Naive B cell (primary cell): ENCODE data around the gene DCAF6. TPM values are rescaled to one million over a fixed set of nuclear protein-coding genes. Genes with fewer than 3 reads are reported as not detected.

Source experiments
- ATAC-seq, 2 donors: fragments of 150-1000 bp; cut with Tn5 transposase; 2 replicates each; pipeline ENCODE4 v1.10.0; 2021; ENCODE audit warnings: low read depth in 2 of 2, mild to moderate bottlenecking in 2 of 2, moderate library complexity in 2 of 2
- DNase-seq: peaks from one replicate; pipeline ENCODE4 v3.0.0; 2022
- H3K27ac Mint-ChIP-seq, 6 donors: one replicate each; pipeline ENCODE4 v1.8.0; 2020 to 2022; ENCODE audit warnings: mild to moderate bottlenecking in 6 of 6, mixed read lengths in 6 of 6, moderate library complexity in 5 of 6, inconsistent platforms in 2 of 6
- H3K27me3 Mint-ChIP-seq, 3 donors: one replicate each; pipeline ENCODE4 v1.8.0; 2021 to 2022; ENCODE audit warnings: mixed read lengths in 3 of 3, mild to moderate bottlenecking in 1 of 3
- H3K36me3 Mint-ChIP-seq, 2 donors: one replicate each; pipeline ENCODE4 v1.8.0; 2020 to 2022; ENCODE audit warnings: mixed read lengths in 2 of 2, inconsistent platforms in 1 of 2, mild to moderate bottlenecking in 1 of 2
- H3K4me1 Mint-ChIP-seq, 3 donors: one replicate each; pipeline ENCODE4 v1.8.0; 2020 to 2022; ENCODE audit warnings: mixed read lengths in 3 of 3, inconsistent platforms in 1 of 3, mild to moderate bottlenecking in 1 of 3, moderate library complexity in 1 of 3
- H3K4me3 Mint-ChIP-seq, 8 donors: one replicate each; pipeline ENCODE4 v1.8.0; 2020 to 2022; ENCODE audit warnings: mild to moderate bottlenecking in 8 of 8, mixed read lengths in 8 of 8, moderate library complexity in 8 of 8, inconsistent platforms in 2 of 8
- H3K9me3 Mint-ChIP-seq, 7 donors: one replicate each; pipeline ENCODE4 v1.8.0; 2020 to 2022; ENCODE audit warnings: mixed read lengths in 7 of 7, mild to moderate bottlenecking in 5 of 7, inconsistent platforms in 2 of 7, moderate library complexity in 1 of 7
- polyA plus RNA-seq, 6 donors: library from polyadenylated mRNA; unstranded; fragments of 300-500 nt; fragmentation: Illumina TruSeq; gene quantifications; one replicate each; pipeline ENCODE4 v1.2.3, GENCODE V29; 2021; ENCODE audit warnings: low read depth in 6 of 6

Gene DCAF6
- polyA plus RNA-seq, 6 donors from 2014 or later = 9.9 to 19.5 (median 15.9) TPM

- H3K4me1 Mint-ChIP-seq = no peaks in the 10 kb centered on the region
- ATAC-seq = no peak
- H3K27me3 Mint-ChIP-seq = peaks cover 0 to 12% (median 7%) of the 10 kb centered on the region in 3 donors
- H3K27ac Mint-ChIP-seq = no peak overlapping the region
- DNase-seq = no peak
- H3K4me3 Mint-ChIP-seq = no peak overlapping the region
- no peaks in the 10 kb centered on the region for H3K36me3 Mint-ChIP-seq
- no peaks in the 10 kb centered on the region for H3K9me3 Mint-ChIP-seq
Measured at GRCh38 chr1:168100315-168101002, 164.0 kb downstream of the DCAF6 start.

- H3K4me3 Mint-ChIP-seq = no peak overlapping the region
- H3K36me3 Mint-ChIP-seq = no peaks in the 10 kb centered on the region
- no peak overlapping the region for H3K27ac Mint-ChIP-seq
- H3K4me1 Mint-ChIP-seq = no peaks in the 10 kb centered on the region
- ATAC-seq (no peak), DNase-seq (no peak)
- no peaks in the 10 kb centered on the region for H3K9me3 Mint-ChIP-seq
- H3K27me3 Mint-ChIP-seq = peaks cover 0 to 13% (median 12%) of the 10 kb centered on the region in 3 donors
Measured at GRCh38 chr1:168101336-168101735, 164.9 kb downstream of the DCAF6 start.

GRCh38 chr1:168102487-168102886 is 166.0 kb downstream of the DCAF6 start:
- no peaks in the 10 kb centered on the region for H3K4me1 Mint-ChIP-seq
- ATAC-seq = no peak
- no peak overlapping the region for H3K27ac Mint-ChIP-seq
- no peaks in the 10 kb centered on the region for H3K36me3 Mint-ChIP-seq
- peaks cover 0 to 19% (median 13%) of the 10 kb centered on the region in 3 donors for H3K27me3 Mint-ChIP-seq
- H3K9me3 Mint-ChIP-seq = no peaks in the 10 kb centered on the region
- DNase-seq = no peak
- H3K4me3 Mint-ChIP-seq = no peak overlapping the region

DNA sequence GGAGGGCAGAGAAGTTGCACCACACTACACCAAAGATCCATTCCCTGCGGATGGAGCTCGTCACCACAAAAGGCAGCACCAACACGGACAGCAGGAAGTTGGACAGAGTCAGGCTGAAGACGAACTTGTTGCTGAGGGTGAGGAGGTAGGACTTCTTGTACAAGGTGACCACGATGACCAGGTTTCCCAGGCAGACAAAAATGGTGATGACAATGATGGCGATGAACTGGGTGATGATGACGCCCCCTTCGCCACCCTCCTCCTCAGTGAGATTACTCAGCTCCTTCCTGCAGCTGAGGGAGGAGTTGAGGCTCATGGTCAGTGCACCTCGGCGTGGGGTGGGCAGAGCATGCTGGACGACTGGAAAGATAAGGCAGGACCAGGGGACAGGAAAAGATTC is 168.1 kb downstream of the DCAF6 start:
- no peaks in the 10 kb centered on the region for H3K9me3 Mint-ChIP-seq

DNA sequence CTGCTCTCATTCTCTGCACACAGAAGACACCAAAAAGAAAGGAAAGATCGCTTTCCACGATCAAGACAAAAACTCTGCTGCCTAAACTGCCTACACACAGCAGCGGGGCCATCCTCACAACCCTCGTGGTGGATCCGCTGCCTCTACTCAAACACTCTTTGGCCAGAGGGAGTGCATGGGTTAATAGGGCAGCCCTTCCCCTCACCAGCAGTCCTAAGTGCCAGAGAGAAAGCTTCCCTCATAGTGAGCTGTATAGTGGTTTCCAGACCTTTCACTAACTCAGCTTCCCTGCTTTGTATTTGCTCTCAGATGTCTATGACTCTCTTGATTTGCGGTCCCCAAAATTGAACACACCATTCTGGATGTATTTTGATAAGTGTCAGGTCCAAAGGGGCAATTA is 169.4 kb downstream of the DCAF6 start:
- peaks cover 0 to 19% (median 13%) of the 10 kb centered on the region in 3 donors for H3K27me3 Mint-ChIP-seq
- ATAC-seq = no peak
- DNase-seq = no peak
- no peaks in the 10 kb centered on the region for H3K9me3 Mint-ChIP-seq
- no peaks in the 10 kb centered on the region for H3K4me1 Mint-ChIP-seq
- H3K27ac Mint-ChIP-seq = no peak overlapping the region
- no peaks in the 10 kb centered on the region for H3K36me3 Mint-ChIP-seq
- no peak overlapping the region for H3K4me3 Mint-ChIP-seq

More for the DNA sequence above, 168.1 kb downstream of the DCAF6 start:
- ATAC-seq (no peak), DNase-seq (no peak)
- H3K27ac Mint-ChIP-seq = no peak overlapping the region
- no peaks in the 10 kb centered on the region for H3K36me3 Mint-ChIP-seq
- H3K4me3 Mint-ChIP-seq = no peak overlapping the region
- no peaks in the 10 kb centered on the region for H3K4me1 Mint-ChIP-seq
- peaks cover 0 to 19% (median 13%) of the 10 kb centered on the region in 3 donors for H3K27me3 Mint-ChIP-seq

GRCh38 chr1:168106274-168106673 is 169.8 kb downstream of the DCAF6 start:
- Mint-ChIP-seq H3K27me3 (peaks cover 0 to 19% (median 13%) of the 10 kb centered on the region in 3 donors), H3K9me3 (no peaks in the 10 kb centered on the region), H3K36me3 (no peaks in the 10 kb centered on the region), H3K4me1 (no peaks in the 10 kb centered on the region), H3K27ac (no peak overlapping the region), H3K4me3 (no peak overlapping the region)
- ATAC-seq = no peak
- no peak for DNase-seq

DNA sequence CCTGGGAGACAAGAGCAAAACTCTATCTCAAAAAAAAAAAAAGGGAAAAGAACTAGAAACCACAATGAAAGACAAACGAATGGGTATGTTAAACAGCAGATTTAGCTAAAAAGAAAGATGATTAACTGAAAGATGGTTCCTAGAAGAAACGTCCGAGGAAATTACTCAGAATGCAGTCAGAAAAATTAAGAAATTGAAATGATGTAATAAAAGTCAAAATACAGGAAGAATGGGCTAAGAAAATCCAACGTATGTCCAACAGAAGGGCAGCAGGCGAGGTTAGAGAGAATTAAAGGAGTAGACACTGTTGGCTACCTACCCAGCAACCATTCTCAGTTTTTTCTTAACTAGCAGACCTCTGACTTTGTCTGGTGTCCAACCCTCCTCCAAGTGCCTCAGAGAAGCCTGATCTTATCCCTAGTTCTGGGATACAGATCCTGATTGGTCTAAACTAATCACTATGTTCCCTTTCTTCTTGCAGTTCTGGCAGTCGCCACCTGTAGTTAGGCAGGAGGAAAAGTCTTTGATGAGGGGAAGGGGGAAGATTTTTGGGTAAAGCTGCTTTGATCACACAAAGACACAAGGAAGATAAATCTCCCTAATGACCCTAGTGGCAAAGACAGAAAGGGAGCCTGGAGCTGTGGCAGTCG is 174.5 kb downstream of the DCAF6 start:
- Mint-ChIP-seq H3K4me1 (no peaks in the 10 kb centered on the region), H3K27me3 (peaks cover 0 to 8% (median 0%) of the 10 kb centered on the region in 3 donors), H3K27ac (no peak overlapping the region), H3K36me3 (no peaks in the 10 kb centered on the region), H3K9me3 (peaks cover 0 to 1% (median 0%) of the 10 kb centered on the region in 7 donors), H3K4me3 (no peak overlapping the region)
- no peak for DNase-seq
- no peak for ATAC-seq

DNA sequence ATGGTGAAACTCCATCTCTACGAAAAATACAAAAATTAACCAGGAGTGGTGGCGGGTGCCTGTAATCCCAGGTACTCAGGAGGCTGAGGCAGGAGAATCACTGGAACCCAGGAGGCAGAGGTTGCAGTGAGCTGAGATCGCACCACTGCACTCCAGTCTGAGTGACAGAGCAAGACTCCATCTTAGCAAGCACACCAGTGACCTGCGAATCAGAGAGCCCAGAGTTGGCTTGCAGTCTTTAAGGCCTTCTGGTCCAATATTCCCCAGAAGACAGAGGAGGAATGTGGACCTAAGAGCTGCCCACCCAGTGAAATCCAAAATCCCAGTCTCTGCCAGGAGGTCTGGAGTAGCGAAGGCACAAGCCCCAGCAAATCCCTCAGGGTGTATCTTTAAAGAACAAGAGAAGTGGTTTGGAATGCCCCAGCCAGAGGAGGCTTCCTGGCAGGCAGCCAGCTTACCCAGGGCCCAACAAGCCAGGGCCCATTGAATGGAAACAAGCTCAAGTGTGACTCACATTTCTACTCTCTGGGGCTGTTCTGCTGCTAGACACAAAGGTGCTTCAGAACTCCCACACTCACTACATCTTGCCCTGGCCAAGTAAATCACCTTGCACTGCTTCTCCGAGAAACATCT is 176.3 kb downstream of the DCAF6 start:
- Mint-ChIP-seq H3K27me3 (no peaks in the 10 kb centered on the region), H3K27ac (no peak overlapping the region), H3K4me3 (no peak overlapping the region), H3K36me3 (no peaks in the 10 kb centered on the region), H3K4me1 (no peaks in the 10 kb centered on the region), H3K9me3 (peaks cover 0 to 1% (median 0%) of the 10 kb centered on the region in 7 donors)
- ATAC-seq (no peak), DNase-seq (no peak)

GRCh38 chr1:168114845-168115244 is 178.4 kb downstream of the DCAF6 start:
- H3K36me3 Mint-ChIP-seq = peaks cover 0 to 7% of the 10 kb centered on the region in 2 donors
- ATAC-seq = no peak
- no peaks in the 10 kb centered on the region for H3K4me1 Mint-ChIP-seq
- no peak for DNase-seq
- H3K27me3 Mint-ChIP-seq = peaks cover 0 to 6% (median 4%) of the 10 kb centered on the region in 3 donors
- H3K4me3 Mint-ChIP-seq = no peak overlapping the region
- H3K27ac Mint-ChIP-seq = no peak overlapping the region
- peaks cover 1 to 8% (median 7%) of the 10 kb centered on the region in 7 donors for H3K9me3 Mint-ChIP-seq

DNA sequence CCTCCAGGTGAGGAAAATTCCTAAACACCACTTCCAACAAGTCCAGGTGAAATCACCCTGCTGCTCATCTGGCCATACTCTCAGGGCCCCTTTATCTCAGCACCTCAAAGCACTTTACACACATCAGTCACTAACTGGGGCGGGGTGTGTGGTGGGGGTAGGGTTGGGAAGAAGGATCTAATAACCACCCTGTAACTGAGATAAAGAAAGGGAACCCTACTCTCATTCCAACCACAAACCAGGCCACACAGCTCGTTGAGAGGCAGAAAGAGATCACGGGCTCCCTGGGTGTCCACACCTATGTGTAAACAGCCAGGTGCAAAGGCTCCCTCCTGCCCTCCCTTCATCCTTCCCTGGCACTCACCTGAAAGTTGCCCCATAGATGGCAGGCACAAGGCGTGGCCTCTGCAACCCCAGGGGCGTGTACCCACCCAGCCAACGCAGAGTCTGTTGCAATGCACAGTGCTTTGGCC is 179.9 kb downstream of the DCAF6 start:
- peaks cover 0 to 9% (median 6%) of the 10 kb centered on the region in 3 donors for H3K27me3 Mint-ChIP-seq
- ATAC-seq (no peak), DNase-seq (no peak)
- H3K4me1 Mint-ChIP-seq = no peaks in the 10 kb centered on the region
- peaks cover 0 to 9% of the 10 kb centered on the region in 2 donors for H3K36me3 Mint-ChIP-seq
- H3K4me3 Mint-ChIP-seq = no peak overlapping the region
- H3K27ac Mint-ChIP-seq = no peak overlapping the region
- peaks cover 1 to 21% (median 13%) of the 10 kb centered on the region in 7 donors for H3K9me3 Mint-ChIP-seq

GRCh38 chr1:168119750-168120149 is 183.3 kb downstream of the DCAF6 start:
- Mint-ChIP-seq H3K27ac (no peak overlapping the region), H3K4me1 (no peaks in the 10 kb centered on the region), H3K4me3 (no peak overlapping the region), H3K36me3 (peaks cover 0 to 9% of the 10 kb centered on the region in 2 donors), H3K9me3 (peaks cover 0 to 21% (median 13%) of the 10 kb centered on the region in 7 donors), H3K27me3 (peaks cover 8 to 25% (median 23%) of the 10 kb centered on the region in 3 donors)
- DNase-seq (no peak), ATAC-seq (no peak)

DNA sequence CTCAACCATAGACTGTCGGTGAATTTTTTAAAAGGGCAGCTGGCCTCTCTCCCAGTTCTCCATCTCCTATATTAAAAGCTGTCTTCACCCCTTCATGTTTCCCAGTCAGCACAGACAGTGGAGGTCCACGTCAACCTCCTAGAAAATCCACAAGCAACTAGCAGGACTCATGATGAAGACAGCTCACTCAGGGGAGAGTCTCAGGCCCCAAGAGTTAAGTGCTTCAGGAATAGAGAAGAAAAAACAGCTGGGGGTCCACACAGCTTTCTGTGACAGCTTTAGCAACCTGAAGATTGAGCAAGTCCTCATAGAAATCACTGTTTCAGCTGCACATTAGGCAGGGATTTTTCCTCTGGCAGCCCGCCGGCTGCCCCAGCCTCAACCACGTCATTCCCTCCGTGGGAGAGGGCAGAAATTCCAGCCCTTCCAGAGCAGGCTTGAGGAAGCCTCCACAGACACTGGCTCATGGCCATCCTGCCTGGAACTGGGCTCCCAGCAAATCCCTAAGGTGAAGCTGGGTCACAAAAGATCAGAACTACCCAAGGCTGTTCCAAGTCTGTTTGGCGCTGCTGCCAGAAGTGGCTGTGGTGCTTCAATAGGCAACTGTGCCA is 185.0 kb downstream of the DCAF6 start:
- Mint-ChIP-seq H3K36me3 (peaks cover 0 to 9% of the 10 kb centered on the region in 2 donors), H3K27me3 (peaks cover 13 to 26% (median 25%) of the 10 kb centered on the region in 3 donors), H3K27ac (no peak overlapping the region), H3K4me1 (no peaks in the 10 kb centered on the region), H3K9me3 (peaks cover 0 to 21% (median 13%) of the 10 kb centered on the region in 7 donors), H3K4me3 (no peak overlapping the region)
- DNase-seq (no peak), ATAC-seq (no peak)

DNA sequence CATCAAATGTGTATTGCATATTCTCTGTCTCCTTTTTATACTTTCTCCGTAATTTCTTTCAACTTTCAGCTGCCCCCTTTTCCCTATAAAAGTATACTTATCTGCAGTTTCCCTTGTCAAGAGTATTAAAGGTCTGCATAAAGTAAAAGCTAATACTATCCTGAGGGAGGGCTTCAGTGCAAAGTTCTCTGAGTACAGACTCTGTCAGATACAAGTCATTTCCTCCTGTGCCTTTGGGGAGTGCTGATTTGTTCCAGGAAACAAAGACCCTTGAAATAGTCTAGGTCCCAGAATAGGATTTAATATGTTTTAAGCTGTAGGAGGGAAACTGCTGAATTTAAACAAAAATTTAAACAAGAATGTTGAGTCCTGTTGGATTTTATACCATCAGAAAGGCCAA is 188.6 kb downstream of the DCAF6 start:
- no peak overlapping the region for H3K4me3 Mint-ChIP-seq
- no peak overlapping the region for H3K27ac Mint-ChIP-seq
- H3K4me1 Mint-ChIP-seq = no peaks in the 10 kb centered on the region
- ATAC-seq = no peak
- peaks cover 16 to 35% (median 23%) of the 10 kb centered on the region in 3 donors for H3K27me3 Mint-ChIP-seq
- DNase-seq = no peak
- peaks cover 0 to 15% (median 8%) of the 10 kb centered on the region in 7 donors for H3K9me3 Mint-ChIP-seq
- H3K36me3 Mint-ChIP-seq = peaks cover under 1 to 4% of the 10 kb centered on the region in 2 donors
